ENCODE data around the gene LPAR5. TPM values are rescaled to one million over a fixed set of nuclear protein-coding genes. Genes with fewer than 3 reads are reported as not detected.

The LPAR5 gene
- total RNA-seq, 2 donors from 2014 or later = 0.66 to 3.6 TPM

DNA sequence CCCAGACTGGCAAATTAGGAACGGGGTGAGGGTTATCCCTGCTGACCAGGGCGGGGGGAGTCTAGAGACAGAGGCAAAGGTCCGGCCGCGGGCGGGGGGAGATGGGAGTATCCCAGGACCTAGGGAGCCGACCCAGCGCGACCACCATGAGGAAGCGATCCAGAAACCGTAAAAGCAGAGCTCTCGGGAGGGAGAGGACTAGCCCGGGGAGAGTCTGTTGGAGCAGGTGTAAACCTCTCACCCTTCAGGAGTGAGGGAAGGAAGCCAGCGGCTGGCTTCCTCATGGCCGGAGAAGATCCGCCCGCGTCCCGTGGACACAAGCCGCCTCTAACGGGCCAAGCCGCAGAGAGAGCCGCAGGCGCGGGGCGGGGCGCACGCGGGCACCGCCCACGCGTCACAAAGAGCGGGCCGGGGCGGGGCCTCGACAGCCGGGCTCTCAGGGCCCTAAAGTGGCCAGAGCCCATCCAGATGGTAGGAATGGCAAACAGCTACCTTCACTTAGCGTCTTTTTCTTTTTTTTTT, 11.4 kb upstream of the LPAR5 start, which contains the start of gene ACRBP:
TSS of gene ACRBP (minus strand) at position 350 of the 522 bp plus-strand sequence. CDS start at position 284, 66 bp downstream.
- Histone ChIP-seq H3K4me3 (peak within 1 kb of the TSS in 1 of 2 donors; percentile 24), H3K36me3 (replicated peaks in 1 of 2; ENCODE audit: insufficient read depth in 1 of 2, low read depth in 2 of 2) (peaks cover 0 to 12% of the 10 kb centered on the region in 2 donors), H3K27me3 (no peaks in the 10 kb centered on the region), H3K4me1 (peaks cover 10% of the 10 kb centered on the region), H3K27ac (peak within 1 kb of the TSS in 1 of 4 donors; percentile 46), H3K9me3 (no peaks in the 10 kb centered on the region)
- ATAC-seq (peak; percentile 95), DNase-seq (peak; percentile 78 to 90 (median 84))
- TF ChIP-seq, protein P1, sequence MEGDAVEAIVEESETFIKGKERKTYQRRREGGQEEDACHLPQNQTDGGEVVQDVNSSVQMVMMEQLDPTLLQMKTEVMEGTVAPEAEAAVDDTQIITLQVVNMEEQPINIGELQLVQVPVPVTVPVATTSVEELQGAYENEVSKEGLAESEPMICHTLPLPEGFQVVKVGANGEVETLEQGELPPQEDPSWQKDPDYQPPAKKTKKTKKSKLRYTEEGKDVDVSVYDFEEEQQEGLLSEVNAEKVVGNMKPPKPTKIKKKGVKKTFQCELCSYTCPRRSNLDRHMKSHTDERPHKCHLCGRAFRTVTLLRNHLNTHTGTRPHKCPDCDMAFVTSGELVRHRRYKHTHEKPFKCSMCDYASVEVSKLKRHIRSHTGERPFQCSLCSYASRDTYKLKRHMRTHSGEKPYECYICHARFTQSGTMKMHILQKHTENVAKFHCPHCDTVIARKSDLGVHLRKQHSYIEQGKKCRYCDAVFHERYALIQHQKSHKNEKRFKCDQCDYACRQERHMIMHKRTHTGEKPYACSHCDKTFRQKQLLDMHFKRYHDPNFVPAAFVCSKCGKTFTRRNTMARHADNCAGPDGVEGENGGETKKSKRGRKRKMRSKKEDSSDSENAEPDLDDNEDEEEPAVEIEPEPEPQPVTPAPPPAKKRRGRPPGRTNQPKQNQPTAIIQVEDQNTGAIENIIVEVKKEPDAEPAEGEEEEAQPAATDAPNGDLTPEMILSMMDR (IDR thresholded peaks at IDR 0.05) = no peak
- peak in 2 of 3 donors; percentile 49 to 56 for TF ChIP-seq POLR2A (IDR thresholded peaks at IDR 0.05)
- WGBS, 2 donors = 3 to 10% methylated on average over 14 to 38 of the region's 38 CpGs
- intact Hi-C loops (cut with DNase I) = no loop called here

DNA sequence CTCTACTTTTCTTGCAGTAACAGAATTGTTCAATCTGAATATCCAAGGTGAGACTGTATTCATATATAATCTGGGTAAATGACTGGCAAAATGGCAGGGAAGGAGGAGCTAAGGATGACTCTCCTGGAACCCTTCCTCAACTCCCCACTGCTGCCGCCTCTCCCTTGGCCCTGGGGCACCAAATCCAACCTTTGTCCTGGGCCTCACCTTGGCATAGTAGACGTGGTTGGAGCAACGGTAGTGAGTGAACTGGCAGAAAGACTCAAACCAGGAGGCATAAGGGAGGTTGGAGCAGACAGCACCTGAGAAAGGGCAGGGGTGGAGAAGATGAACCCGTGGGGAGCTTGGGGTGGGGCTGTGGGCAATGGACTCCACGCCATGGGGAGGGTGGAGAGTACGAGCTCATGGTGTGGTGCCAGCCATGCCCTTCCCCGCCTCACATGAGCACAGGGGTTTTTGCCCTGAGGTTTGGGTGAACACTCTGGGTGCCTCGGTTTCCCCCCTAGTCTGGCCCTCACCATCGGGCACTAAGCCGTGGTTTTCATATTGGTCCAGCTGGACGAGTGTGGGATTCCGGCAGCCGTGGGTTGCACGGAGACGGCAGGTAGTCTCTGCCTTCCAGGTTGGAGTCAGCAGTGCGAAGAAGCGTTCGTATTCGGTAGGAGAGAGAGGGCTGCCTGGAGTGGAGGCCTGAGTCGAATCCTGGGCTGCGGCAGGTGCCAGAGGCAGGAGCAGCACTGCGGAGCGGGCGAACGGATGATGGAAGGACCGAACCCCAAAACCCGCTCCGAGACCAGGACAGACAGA, 10.7 kb upstream of the LPAR5 start:
- intact Hi-C loops (cut with DNase I) = no loop called here
- ATAC-seq = peak; percentile 19
- TF ChIP-seq POLR2A (IDR thresholded peaks at IDR 0.05) = no peak
- TF ChIP-seq, protein P1 (IDR thresholded peaks at IDR 0.05) = no peak
- H3K9me3 ChIP-seq = no peaks in the 10 kb centered on the region
- H3K4me1 ChIP-seq = peaks cover 10% of the 10 kb centered on the region
- H3K27me3 ChIP-seq = no peaks in the 10 kb centered on the region
- peaks cover 0 to 11% of the 10 kb centered on the region in 2 donors for H3K36me3 ChIP-seq (replicated peaks in 1 of 2; ENCODE audit: insufficient read depth in 1 of 2, low read depth in 2 of 2)
- H3K4me3 ChIP-seq = peak overlapping the region in 1 of 2 donors; percentile 24
- no peak for DNase-seq
- peak overlapping the region in 1 of 4 donors; percentile 46 for H3K27ac ChIP-seq
- 48 to 60% methylated on average over 26 to 28 of the region's 28 CpGs for WGBS, 2 donors

DNA sequence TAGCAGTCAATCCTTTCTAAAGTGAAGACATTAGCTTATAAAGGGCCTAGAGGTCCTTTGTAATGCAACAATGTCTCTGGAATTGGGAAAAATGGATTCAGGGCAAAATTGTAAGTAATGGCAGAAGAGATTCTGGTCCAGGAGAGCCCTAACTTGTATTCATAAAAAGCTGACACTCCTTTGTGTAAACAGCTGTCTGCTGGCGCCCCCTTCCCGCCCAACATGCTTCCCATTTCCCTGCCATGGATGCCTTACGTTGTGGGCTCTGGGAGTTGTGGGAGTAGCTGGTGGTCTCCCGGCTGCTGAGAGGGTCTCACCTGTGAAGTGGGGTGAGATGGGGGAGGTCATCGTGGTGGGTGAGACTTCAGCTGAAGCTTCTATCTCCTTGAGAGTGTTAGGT, 9.1 kb upstream of the LPAR5 start:
- Histone ChIP-seq H3K4me1 (peaks cover 10% of the 10 kb centered on the region), H3K36me3 (replicated peaks in 1 of 2; ENCODE audit: insufficient read depth in 1 of 2, low read depth in 2 of 2) (no peaks in the 10 kb centered on the region), H3K27me3 (no peaks in the 10 kb centered on the region), H3K27ac (peak overlapping the region in 1 of 4 donors; percentile 57), H3K4me3 (no peak overlapping the region), H3K9me3 (no peaks in the 10 kb centered on the region)
- no peak for TF ChIP-seq POLR2A (IDR thresholded peaks at IDR 0.05)
- ATAC-seq (no peak), DNase-seq (peak in 1 of 4 donors; percentile 25)
- WGBS, 2 donors = 34 to 37% methylated on average over 5 of the region's 5 CpGs
- intact Hi-C loops (cut with DNase I) = no loop called here

DNA sequence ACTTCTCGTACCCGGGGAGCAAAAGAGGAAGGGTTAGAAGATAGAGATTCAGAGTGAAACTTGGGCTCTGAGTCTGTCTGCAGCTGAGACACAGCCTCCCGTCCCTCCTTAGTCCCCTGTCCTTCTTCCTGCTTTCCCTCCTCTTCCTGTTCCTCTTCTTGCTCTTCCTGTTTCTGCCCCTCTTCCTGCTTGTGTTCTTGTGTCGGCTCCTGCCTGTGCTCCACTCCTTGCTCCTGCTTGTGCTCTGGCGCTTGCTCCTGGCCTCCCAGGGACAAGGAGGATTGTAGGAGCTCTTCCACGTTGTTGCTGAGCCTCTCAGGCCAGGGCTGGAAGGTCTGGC, 8.5 kb upstream of the LPAR5 start:
- intact Hi-C loops (cut with DNase I) = no loop called here
- no peak for TF ChIP-seq POLR2A (IDR thresholded peaks at IDR 0.05)
- TF ChIP-seq, protein P1 (IDR thresholded peaks at IDR 0.05) = no peak
- Histone ChIP-seq H3K27ac (peak overlapping the region in 1 of 4 donors; percentile 57), H3K36me3 (replicated peaks in 1 of 2; ENCODE audit: insufficient read depth in 1 of 2, low read depth in 2 of 2) (no peaks in the 10 kb centered on the region), H3K4me1 (peaks cover 10% of the 10 kb centered on the region), H3K9me3 (no peaks in the 10 kb centered on the region), H3K4me3 (no peak overlapping the region), H3K27me3 (no peaks in the 10 kb centered on the region)
- DNase-seq = peak in 1 of 4 donors; percentile 42
- 55 to 60% methylated on average over 6 of the region's 6 CpGs for WGBS, 2 donors
- no peak for ATAC-seq

DNA sequence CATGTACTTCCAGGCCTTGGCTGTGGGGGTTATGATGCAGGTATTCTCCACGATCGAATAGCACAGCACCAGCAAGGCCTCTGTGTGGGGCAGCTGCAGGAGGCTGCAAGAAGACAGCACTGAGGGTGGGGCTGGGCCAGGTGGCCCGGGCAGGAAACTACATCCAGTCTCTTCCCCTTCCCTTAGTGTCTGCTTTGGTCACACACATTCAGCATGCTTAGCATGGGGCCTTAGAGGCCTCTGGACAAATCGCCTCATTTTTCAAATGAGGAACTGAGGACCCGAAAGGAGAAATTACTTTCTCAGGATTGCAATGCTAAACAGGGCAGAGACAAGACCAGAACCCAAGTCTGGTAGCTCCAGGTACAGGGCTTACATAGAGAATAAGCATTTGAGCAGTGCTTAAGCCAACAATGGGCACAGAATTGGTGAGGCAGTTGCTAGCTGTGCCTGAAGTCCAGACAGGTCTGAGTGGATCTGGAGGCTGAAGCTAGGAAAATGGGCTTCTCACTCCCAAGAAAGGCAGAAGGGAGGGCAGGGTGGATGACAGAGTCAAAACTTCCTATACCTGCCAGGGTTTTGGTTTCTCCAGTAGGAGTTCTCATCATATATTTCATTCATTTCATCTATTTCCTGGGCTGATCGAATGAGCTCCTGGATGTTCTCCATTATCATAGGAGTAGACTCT, 8.0 kb upstream of the LPAR5 start:
- intact Hi-C loops (cut with DNase I) = no loop called here
- no peaks in the 10 kb centered on the region for H3K36me3 ChIP-seq (replicated peaks in 1 of 2; ENCODE audit: insufficient read depth in 1 of 2, low read depth in 2 of 2)
- H3K9me3 ChIP-seq = no peaks in the 10 kb centered on the region
- ATAC-seq (no peak), DNase-seq (peak in 1 of 4 donors; percentile 48)
- peak overlapping the region in 2 of 4 donors; percentile 12 to 47 for H3K27ac ChIP-seq
- 78 to 85% methylated on average over 6 of the region's 6 CpGs for WGBS, 2 donors
- TF ChIP-seq, protein P1 (IDR thresholded peaks at IDR 0.05) = no peak
- no peak for TF ChIP-seq POLR2A (IDR thresholded peaks at IDR 0.05)
- peaks cover 10% of the 10 kb centered on the region for H3K4me1 ChIP-seq
- no peak overlapping the region for H3K4me3 ChIP-seq
- no peaks in the 10 kb centered on the region for H3K27me3 ChIP-seq
